Mammary epithelial cell (primary cell): Measurements from ENCODE around the gene NUTF2.

ENCODE experiments used
- EZH2 ChIP-seq: IDR thresholded peaks from 2 replicates; pipeline ENCODE4 v1.6.1; 2012; ENCODE audit warnings: low read length, inconsistent platforms, borderline replicate concordance
- TF ChIP-seq, protein P1 (sequence below), 2 donors: IDR thresholded peaks in 1 of 2; conservative IDR thresholded peaks in 1 of 2; 2 replicates each; pipeline ENCODE4 v1.5.1; 2011 to 2012; ENCODE audit warnings: inconsistent platforms in 2 of 2, low read length in 2 of 2, mild to moderate bottlenecking in 2 of 2, control low read depth in 1 of 2, low read depth in 1 of 2; ENCODE audit not compliant: insufficient read depth in 1 of 2; ENCODE audit errors: extremely low read depth in 1 of 2

DNA sequence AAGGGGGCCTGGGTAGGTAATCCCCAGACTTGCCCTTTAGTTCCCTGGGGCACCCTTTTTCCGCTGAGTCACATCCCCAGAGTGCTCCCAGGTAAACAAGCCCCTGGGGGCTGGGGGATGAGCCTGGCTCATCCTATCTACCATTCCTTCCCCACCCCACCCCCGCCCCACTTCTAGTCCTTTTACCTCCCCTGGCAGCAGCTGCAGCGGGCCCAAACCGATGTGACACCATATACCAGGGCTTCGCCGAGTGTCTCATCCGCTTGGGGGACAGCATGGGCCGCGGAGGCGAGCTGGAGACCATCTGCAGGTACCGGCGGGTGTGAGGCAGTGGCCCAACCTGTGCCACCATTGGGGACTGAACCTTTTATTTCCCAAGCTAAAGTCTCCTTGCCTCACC is 38.8 kb downstream of the NUTF2 start:
- TF ChIP-seq, protein P1, sequence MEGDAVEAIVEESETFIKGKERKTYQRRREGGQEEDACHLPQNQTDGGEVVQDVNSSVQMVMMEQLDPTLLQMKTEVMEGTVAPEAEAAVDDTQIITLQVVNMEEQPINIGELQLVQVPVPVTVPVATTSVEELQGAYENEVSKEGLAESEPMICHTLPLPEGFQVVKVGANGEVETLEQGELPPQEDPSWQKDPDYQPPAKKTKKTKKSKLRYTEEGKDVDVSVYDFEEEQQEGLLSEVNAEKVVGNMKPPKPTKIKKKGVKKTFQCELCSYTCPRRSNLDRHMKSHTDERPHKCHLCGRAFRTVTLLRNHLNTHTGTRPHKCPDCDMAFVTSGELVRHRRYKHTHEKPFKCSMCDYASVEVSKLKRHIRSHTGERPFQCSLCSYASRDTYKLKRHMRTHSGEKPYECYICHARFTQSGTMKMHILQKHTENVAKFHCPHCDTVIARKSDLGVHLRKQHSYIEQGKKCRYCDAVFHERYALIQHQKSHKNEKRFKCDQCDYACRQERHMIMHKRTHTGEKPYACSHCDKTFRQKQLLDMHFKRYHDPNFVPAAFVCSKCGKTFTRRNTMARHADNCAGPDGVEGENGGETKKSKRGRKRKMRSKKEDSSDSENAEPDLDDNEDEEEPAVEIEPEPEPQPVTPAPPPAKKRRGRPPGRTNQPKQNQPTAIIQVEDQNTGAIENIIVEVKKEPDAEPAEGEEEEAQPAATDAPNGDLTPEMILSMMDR (conservative IDR thresholded peaks at IDR 0.05 in 1 of 2, IDR thresholded peaks at IDR 0.05 in 1 of 2; ENCODE audit: extremely low read depth in 1 of 2, insufficient read depth in 1 of 2, low read depth in 1 of 2, low read length in 2 of 2) = no peak
- TF ChIP-seq EZH2 = no peak
